Skeletal muscle tissue (tissue), 4 donors: ENCODE results near the gene ARHGEF40. TPM values are rescaled to one million over a fixed set of nuclear protein-coding genes. Genes with fewer than 3 reads are reported as not detected.

Source experiments
- H3K27ac ChIP-seq: one replicate; pipeline ENCODE4 v1.7.0; 2013; ENCODE audit warnings: mild to moderate bottlenecking, low read depth, low read length, inconsistent platforms
- H3K27me3 ChIP-seq, 3 donors: one replicate each; pipeline ENCODE4 v1.7.0; 2013; ENCODE audit warnings: low read length in 3 of 3; ENCODE audit not compliant: control insufficient read depth in 3 of 3, insufficient read depth in 3 of 3
- H3K36me3 ChIP-seq, 3 donors: one replicate each; pipeline ENCODE4 v1.7.0; 2013; ENCODE audit warnings: low read length in 3 of 3; ENCODE audit not compliant: control insufficient read depth in 3 of 3, insufficient read depth in 3 of 3
- H3K4me1 ChIP-seq, 3 donors: one replicate each; pipeline ENCODE4 v1.7.0; 2013; ENCODE audit warnings: low read length in 3 of 3, mild to moderate bottlenecking in 3 of 3; ENCODE audit not compliant: control insufficient read depth in 3 of 3, insufficient read depth in 3 of 3
- H3K4me3 ChIP-seq, 3 donors: one replicate each; pipeline ENCODE4 v1.7.0; 2013; ENCODE audit warnings: low read length in 3 of 3
- H3K9ac ChIP-seq, 3 donors: one replicate each; pipeline ENCODE4 v1.7.0; 2013; ENCODE audit warnings: low read length in 3 of 3, mild to moderate bottlenecking in 3 of 3, moderate library complexity in 2 of 3, low read depth in 1 of 3
- H3K9me3 ChIP-seq, 3 donors: one replicate each; pipeline ENCODE4 v1.7.0; 2013; ENCODE audit warnings: low read length in 3 of 3; ENCODE audit not compliant: control insufficient read depth in 3 of 3
- total RNA-seq: library from RNA; depleted of rRNA; stranded (reverse); fragments of >200 nt; gene quantifications from one replicate; pipeline ENCODE4 v1.2.3, GENCODE V29; 2014
- donor health status: Osteomylitis.

ARHGEF40 gene
- total RNA-seq, 1 donor from 2014 or later, result 32.4 TPM

DNA sequence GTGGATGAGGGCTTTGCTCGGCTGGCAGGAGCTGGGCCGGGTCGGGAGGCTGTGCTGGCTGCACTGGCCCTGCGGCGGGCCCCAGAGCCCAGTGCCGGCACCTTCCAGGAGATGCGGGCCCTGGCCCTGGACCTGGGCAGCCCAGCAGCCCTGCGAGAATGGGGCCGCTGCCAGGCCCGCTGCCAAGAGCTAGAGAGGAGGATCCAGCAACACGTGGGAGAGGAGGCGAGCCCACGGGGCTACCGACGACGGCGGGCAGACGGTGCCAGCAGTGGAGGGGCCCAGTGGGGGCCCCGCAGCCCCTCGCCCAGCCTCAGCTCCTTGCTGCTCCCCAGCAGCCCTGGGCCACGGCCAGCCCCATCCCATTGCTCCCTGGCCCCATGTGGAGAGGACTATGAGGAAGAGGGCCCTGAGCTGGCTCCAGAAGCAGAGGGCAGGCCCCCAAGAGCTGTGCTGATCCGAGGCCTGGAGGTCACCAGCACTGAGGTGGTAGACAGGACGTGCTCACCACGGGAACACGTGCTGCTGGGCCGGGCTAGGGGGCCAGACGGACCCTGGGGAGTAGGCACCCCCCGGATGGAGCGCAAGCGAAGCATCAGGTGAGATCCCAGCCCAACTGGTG, 11.5 kb downstream of the ARHGEF40 start:
- no peaks in the 10 kb centered on the region for H3K27me3 ChIP-seq
- no peak overlapping the region for H3K27ac ChIP-seq
- H3K36me3 ChIP-seq, result peaks cover 75 to 90% (median 86%) of the 10 kb centered on the region in 3 donors
- H3K9me3 ChIP-seq, result no peaks in the 10 kb centered on the region
- H3K4me3 ChIP-seq, result no peak overlapping the region
- H3K4me1 ChIP-seq, result no peaks in the 10 kb centered on the region
- H3K9ac ChIP-seq, result no peak overlapping the region

DNA sequence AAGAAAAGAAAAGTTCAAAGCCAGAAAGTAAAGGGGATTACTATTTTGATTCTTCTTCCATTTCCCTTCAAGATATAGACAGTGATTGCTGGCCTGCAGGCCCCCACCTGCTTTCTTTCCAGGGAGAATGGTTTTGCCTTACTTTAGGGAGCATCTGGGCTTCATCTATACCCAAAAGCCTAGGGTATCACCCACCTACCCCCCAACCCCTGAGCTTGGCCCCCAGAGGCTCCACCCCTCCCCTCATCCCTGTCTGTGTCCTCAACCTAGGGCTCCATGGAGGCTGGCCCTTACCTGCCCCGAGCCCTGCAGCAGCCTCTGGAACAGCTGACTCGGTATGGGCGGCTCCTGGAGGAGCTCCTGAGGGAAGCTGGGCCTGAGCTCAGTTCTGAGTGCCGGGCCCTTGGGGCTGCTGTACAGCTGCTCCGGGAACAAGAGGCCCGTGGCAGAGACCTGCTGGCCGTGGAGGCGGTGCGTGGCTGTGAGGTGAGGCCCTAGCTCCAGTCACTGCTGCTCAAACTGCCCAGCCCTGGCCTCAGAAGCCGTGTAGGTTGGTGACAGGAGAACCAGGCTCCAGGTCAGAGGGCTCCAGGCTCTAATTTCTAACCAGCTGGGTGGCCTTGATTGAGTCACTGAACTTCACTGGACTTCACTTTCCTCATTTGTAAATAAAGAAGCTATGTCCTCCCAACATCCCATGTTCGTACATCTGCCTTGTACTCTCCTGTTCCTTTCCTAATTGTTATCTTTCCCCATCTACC, 13.6 kb downstream of the ARHGEF40 start:
- H3K4me1 ChIP-seq, result no peaks in the 10 kb centered on the region
- peaks cover 70 to 84% (median 74%) of the 10 kb centered on the region in 3 donors for H3K36me3 ChIP-seq
- H3K4me3 ChIP-seq, result no peak overlapping the region
- H3K9ac ChIP-seq, result no peak overlapping the region
- no peaks in the 10 kb centered on the region for H3K9me3 ChIP-seq
- H3K27me3 ChIP-seq, result no peaks in the 10 kb centered on the region
- no peak overlapping the region for H3K27ac ChIP-seq

DNA sequence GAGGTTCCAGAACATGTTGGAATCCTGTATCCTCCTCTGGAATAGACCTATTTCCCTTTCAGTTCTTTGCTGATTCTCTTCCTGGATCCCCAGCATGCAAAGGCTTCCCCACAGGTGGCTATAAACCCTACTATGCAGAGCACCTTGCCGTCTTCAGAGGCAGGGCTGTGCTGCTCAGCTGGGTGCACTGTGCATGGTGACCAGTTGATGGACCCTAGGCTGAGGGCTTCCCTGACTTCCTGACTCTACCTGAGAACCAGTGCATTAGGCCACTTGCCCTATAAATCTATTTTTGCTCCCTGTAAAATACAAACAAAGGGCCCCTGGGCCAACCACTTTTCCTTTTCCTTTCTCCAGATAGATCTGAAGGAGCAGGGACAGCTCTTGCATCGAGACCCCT, 14.3 kb downstream of the ARHGEF40 start:
- no peaks in the 10 kb centered on the region for H3K27me3 ChIP-seq
- no peak overlapping the region for H3K27ac ChIP-seq
- H3K4me1 ChIP-seq, result no peaks in the 10 kb centered on the region
- H3K9me3 ChIP-seq, result no peaks in the 10 kb centered on the region
- H3K9ac ChIP-seq, result no peak overlapping the region
- H3K4me3 ChIP-seq, result no peak overlapping the region
- H3K36me3 ChIP-seq, result peaks cover 67 to 83% (median 74%) of the 10 kb centered on the region in 3 donors

DNA sequence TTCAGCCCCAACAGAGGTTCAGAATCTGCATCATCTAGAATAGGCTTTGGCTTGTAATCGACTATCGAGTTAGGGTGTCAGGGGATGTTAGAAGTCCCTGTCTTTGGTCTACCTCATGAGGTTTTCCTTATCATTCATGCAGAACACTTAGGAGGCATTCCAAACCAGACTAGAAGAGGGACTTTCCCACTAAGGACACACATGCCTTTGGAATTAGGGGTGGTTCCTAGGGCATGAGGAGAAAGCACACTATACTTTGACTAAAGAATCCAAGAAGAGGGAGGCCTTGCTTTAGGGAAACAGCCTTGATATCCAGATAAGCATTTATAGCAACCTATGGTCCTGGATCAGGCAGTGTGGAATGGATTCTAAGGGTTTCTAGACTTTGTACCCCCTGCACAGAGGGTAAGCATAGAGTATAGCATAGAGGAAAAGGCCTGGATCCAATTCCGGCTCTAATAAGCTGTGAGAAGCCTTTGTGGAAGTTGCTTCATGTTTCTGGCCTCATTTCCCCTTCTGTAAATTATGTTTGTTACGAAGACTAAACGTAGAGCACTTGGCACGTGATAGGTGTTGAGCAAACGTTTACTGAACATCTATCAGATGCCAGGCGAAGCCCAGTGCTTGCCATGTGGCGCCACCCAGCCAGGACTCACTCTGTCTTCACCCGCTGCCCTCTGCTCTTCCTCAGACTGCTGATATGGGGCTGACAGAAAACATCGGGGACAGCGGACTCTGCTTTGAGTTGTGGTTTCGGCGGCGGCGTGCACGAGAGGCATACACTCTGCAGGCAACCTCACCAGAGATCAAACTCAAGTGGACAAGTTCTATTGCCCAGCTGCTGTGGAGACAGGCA, 15.1 kb downstream of the ARHGEF40 start:
- peaks cover 61 to 80% (median 71%) of the 10 kb centered on the region in 3 donors for H3K36me3 ChIP-seq
- H3K4me3 ChIP-seq, result no peak overlapping the region
- H3K27me3 ChIP-seq, result no peaks in the 10 kb centered on the region
- H3K9ac ChIP-seq, result peak overlapping the region in 1 of 3 donors; percentile 8
- H3K27ac ChIP-seq, result no peak overlapping the region
- no peaks in the 10 kb centered on the region for H3K9me3 ChIP-seq
- H3K4me1 ChIP-seq, result no peaks in the 10 kb centered on the region

DNA sequence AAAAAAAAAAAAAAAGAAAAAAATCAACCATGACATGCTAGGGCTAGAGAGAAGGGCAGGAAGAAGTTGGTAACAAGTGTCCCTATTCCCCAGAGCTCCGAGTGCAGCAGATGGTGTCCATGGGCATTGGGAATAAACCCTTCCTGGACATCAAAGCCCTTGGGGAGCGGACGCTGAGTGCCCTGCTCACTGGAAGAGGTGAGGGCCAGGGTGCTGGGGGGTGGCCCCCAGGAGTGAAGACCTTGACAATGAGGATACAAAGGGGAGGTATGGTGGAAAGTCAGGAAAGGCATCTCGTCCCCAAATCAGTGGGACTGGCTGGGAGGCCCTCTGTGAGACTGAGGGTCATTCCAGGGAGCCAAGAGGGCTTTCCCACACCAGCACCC, 16.8 kb downstream of the ARHGEF40 start:
- Histone ChIP-seq H3K27me3 (no peaks in the 10 kb centered on the region), H3K4me3 (no peak overlapping the region), H3K4me1 (no peaks in the 10 kb centered on the region), H3K27ac (no peak overlapping the region), H3K36me3 (peaks cover 55 to 76% (median 62%) of the 10 kb centered on the region in 3 donors), H3K9me3 (no peaks in the 10 kb centered on the region), H3K9ac (no peak overlapping the region)

DNA sequence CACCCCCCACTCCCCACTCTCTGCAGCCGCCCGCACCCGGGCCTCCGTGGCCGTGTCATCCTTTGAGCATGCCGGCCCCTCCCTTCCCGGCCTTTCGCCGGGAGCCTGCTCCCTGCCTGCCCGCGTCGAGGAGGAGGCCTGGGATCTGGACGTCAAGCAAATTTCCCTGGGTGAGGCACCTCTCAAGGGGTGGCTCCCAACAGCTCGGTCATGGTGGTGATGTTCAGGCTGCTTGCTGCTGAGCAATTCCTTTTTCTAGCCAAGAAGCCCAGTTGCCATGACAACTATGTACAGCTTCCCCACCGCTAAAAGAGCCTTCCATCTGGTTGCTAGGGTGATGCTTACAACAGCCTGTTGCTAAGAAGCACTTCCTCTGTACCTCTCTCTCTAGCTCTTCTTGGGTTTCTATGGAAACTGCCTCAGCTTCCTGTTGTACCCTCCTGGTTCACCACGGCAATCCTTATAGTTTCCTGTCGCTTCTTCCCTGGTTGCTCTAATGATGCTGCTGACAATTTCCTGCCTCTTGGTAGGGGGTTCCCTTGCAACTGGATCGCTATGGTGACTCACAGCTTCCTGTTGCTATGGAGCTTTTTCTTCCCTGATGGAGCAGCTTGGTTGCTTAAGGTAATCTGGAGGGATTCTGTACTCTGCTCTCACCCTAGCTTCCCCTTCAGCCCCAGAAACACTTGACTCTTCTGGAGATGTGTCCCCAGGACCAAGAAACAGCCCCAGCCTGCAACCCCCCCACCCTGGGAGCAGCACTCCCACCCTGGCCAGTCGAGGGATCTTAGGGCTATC, 17.4 kb downstream of the ARHGEF40 start:
- Histone ChIP-seq H3K27me3 (no peaks in the 10 kb centered on the region), H3K36me3 (peaks cover 52 to 70% (median 56%) of the 10 kb centered on the region in 3 donors), H3K9me3 (no peaks in the 10 kb centered on the region)

DNA sequence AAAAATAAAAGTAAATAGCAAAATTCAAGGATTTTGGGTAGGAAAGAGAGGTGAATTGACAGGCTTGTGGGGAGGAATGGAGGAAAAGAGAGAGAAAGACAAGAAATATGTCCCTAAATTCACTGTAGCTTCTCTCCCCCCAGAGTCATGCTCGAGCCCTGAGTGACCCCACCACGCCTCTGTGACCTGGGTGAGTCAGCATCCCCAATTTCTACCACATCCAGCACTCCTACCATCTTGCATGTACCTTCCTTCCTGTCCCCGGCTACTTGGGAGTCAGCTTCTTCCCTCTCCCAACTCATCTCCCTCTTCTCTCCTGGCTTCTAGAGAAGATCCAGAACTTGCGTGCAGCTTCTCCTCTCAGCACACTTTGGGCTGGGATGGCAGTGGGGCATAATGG, 18.6 kb downstream of the ARHGEF40 start:
- Histone ChIP-seq H3K4me1 (peaks cover 0 to 6% (median 0%) of the 10 kb centered on the region in 3 donors), H3K27ac (no peak overlapping the region), H3K9ac (no peak overlapping the region), H3K4me3 (no peak overlapping the region), H3K36me3 (peaks cover 50 to 66% (median 50%) of the 10 kb centered on the region in 3 donors), H3K27me3 (no peaks in the 10 kb centered on the region), H3K9me3 (no peaks in the 10 kb centered on the region)

More for the DNA sequence above, 17.4 kb downstream of the ARHGEF40 start:
- Histone ChIP-seq H3K9ac (no peak overlapping the region), H3K27ac (no peak overlapping the region), H3K4me1 (peaks cover 0 to 4% (median 0%) of the 10 kb centered on the region in 3 donors), H3K4me3 (no peak overlapping the region)

DNA sequence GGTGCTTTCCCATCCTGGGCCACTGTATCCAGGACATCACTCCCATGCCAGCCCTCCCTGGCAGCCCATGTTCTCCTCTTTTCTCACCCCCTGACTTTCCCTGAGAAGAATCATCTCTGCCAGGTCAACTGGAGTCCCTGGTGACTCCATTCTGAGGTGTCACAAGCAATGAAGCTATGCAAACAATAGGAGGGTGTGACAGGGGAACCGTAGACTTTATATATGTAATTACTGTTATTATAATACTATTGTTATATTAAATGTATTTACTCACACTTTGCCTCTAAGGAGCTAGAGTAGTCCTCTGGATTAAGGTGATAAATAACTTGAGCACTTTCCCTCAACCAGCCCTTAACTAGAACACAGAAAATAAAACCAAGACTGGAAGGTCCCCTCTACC, 19.2 kb downstream of the ARHGEF40 start:
- Histone ChIP-seq H3K27ac (no peak overlapping the region), H3K9ac (no peak overlapping the region), H3K9me3 (no peaks in the 10 kb centered on the region), H3K4me3 (no peak overlapping the region), H3K27me3 (no peaks in the 10 kb centered on the region), H3K4me1 (peaks cover 0 to 9% (median 0%) of the 10 kb centered on the region in 3 donors), H3K36me3 (peaks cover 44 to 60% (median 46%) of the 10 kb centered on the region in 3 donors)

DNA sequence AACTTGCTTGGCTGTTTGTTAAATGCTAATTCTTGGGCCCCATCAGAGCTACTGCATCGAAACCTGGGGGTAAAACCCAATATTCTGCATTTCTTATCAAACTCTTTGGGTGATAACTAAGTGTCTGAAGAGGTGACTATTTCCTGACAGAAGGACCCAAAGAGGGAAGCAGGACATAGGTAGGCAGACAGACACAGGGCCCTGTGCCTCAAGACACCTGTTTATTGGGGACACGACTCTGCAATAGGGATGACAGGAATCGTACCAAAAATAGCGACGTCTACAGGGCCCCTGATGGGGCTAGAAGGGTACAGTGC, 19.7 kb downstream of the ARHGEF40 start:
- H3K9me3 ChIP-seq, result no peaks in the 10 kb centered on the region
- H3K27ac ChIP-seq, result no peak overlapping the region
- H3K9ac ChIP-seq, result no peak overlapping the region
- H3K4me3 ChIP-seq, result no peak overlapping the region
- H3K27me3 ChIP-seq, result no peaks in the 10 kb centered on the region
- peaks cover 39 to 54% (median 40%) of the 10 kb centered on the region in 3 donors for H3K36me3 ChIP-seq
- peaks cover 0 to 10% (median 0%) of the 10 kb centered on the region in 3 donors for H3K4me1 ChIP-seq
